ENCODE data around the gene CACNG1.

DNA sequence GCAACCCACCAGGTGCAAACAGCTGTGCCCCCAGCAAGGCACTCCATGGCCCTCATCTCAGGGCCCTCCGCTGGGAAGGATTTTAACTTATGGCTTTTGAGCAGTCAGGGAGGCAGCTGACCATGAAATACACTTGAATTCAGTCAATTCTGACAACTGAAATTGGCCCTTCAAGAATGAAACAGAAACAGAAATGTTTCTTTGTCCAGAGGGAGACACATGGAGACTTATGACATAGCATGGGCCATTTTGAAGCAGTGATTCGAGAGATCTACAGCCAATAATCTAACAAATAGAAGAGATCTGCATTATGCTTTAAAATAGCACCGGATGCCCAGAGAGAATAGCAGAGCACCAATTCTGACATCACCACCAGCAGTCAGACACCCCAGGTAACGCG lies 7.5 kb downstream of the CACNG1 start:
- TF ChIP-seq, protein P1, sequence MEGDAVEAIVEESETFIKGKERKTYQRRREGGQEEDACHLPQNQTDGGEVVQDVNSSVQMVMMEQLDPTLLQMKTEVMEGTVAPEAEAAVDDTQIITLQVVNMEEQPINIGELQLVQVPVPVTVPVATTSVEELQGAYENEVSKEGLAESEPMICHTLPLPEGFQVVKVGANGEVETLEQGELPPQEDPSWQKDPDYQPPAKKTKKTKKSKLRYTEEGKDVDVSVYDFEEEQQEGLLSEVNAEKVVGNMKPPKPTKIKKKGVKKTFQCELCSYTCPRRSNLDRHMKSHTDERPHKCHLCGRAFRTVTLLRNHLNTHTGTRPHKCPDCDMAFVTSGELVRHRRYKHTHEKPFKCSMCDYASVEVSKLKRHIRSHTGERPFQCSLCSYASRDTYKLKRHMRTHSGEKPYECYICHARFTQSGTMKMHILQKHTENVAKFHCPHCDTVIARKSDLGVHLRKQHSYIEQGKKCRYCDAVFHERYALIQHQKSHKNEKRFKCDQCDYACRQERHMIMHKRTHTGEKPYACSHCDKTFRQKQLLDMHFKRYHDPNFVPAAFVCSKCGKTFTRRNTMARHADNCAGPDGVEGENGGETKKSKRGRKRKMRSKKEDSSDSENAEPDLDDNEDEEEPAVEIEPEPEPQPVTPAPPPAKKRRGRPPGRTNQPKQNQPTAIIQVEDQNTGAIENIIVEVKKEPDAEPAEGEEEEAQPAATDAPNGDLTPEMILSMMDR (IDR thresholded peaks at IDR 0.05), result no peak
- TF ChIP-seq POLR2A (IDR thresholded peaks at IDR 0.05), result no peak
- TF ChIP-seq POLR2AphosphoS5 (IDR thresholded peaks at IDR 0.05), result no peak
